ENCODE data around the gene IDUA.

The IDUA gene

DNA sequence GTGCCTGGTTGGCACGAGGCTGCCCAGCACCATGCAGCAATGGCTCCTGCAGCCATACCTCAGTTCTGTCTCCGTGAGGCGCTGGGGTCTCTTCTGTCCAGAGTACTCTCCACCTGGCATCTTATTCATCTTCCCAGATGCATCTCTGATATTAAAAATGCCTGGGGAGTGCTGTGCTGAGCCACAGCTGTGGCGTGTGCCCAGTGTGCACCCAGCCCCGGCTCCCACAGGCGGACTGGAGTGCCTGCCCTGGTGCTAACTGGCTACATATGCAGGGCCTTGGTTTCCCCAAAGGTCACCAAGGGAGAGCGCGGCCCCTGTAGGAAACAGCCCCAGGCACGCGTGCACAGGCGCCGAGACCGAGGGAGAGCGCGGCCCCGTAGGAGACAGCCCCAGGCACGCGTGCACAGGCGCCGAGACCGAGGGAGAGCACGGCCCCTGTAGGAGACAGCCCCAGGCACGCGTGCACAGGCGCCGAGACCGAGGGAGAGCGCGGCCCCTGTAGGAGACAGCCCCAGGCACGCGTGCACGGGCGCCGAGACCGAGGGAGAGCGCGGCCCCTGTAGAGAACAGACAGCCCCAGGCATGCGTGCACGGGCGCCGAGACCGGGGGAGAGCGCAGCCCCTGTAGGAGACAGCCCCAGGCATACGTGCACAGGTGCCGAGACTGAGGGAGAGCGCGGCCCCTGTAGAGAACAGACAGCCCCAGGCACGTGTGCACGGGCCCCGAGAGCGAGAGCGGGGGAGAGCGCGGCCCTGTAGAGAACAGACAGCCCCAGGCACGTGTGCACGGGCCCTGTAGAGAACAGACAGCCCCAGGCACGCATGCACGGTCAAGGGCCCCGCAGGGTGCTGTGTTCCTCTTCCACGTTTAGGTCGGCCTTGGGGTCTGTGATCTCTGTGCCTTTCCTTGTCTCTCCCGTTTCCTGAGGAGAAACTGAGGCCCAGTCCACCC, 40.0 kb upstream of the IDUA start:
- Histone ChIP-seq H4K20me1 (ENCODE audit: insufficient read depth, low read length) (no peaks in the 10 kb centered on the region), H3K9me3 (ENCODE audit: insufficient read depth, low read length) (no peaks in the 10 kb centered on the region), H3K4me3 (ENCODE audit: low read length) (no peak overlapping the region), H3K4me2 (ENCODE audit: low read length) (no peak overlapping the region), H2AFZ (ENCODE audit: low read depth, low read length) (no peak overlapping the region), H3K9ac (ENCODE audit: low read length) (no peak overlapping the region), H3K27me3 (ENCODE audit: low read depth, low read length) (no peaks in the 10 kb centered on the region), H3K79me2 (ENCODE audit: low read length) (no peaks in the 10 kb centered on the region), H3K4me1 (ENCODE audit: low read length) (no peaks in the 10 kb centered on the region), H3K27ac (ENCODE audit: low read length) (no peak overlapping the region), H3K36me3 (replicated peaks; ENCODE audit: low read depth, low read length) (no peaks in the 10 kb centered on the region)
- TF ChIP-seq EZH2phosphoT487 (IDR thresholded peaks at IDR 0.05; ENCODE audit: low read depth): no peak
- TF ChIP-seq, protein P1, sequence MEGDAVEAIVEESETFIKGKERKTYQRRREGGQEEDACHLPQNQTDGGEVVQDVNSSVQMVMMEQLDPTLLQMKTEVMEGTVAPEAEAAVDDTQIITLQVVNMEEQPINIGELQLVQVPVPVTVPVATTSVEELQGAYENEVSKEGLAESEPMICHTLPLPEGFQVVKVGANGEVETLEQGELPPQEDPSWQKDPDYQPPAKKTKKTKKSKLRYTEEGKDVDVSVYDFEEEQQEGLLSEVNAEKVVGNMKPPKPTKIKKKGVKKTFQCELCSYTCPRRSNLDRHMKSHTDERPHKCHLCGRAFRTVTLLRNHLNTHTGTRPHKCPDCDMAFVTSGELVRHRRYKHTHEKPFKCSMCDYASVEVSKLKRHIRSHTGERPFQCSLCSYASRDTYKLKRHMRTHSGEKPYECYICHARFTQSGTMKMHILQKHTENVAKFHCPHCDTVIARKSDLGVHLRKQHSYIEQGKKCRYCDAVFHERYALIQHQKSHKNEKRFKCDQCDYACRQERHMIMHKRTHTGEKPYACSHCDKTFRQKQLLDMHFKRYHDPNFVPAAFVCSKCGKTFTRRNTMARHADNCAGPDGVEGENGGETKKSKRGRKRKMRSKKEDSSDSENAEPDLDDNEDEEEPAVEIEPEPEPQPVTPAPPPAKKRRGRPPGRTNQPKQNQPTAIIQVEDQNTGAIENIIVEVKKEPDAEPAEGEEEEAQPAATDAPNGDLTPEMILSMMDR (IDR thresholded peaks at IDR 0.05; ENCODE audit: low read depth, low read length): no peak

GRCh38 chr4:947491-947971, 39.3 kb upstream of the IDUA start:
- no peaks in the 10 kb centered on the region for H3K9me3 ChIP-seq (ENCODE audit: insufficient read depth, low read length)
- H3K79me2 ChIP-seq (ENCODE audit: low read length): no peaks in the 10 kb centered on the region
- H3K9ac ChIP-seq (ENCODE audit: low read length): no peak overlapping the region
- no peaks in the 10 kb centered on the region for H3K36me3 ChIP-seq (replicated peaks; ENCODE audit: low read depth, low read length)
- H3K4me2 ChIP-seq (ENCODE audit: low read length): no peak overlapping the region
- TF ChIP-seq EZH2phosphoT487 (IDR thresholded peaks at IDR 0.05; ENCODE audit: low read depth): no peak
- H3K27ac ChIP-seq (ENCODE audit: low read length): no peak overlapping the region
- H4K20me1 ChIP-seq (ENCODE audit: insufficient read depth, low read length): no peaks in the 10 kb centered on the region
- no peak overlapping the region for H2AFZ ChIP-seq (ENCODE audit: low read depth, low read length)
- H3K27me3 ChIP-seq (ENCODE audit: low read depth, low read length): no peaks in the 10 kb centered on the region
- H3K4me1 ChIP-seq (ENCODE audit: low read length): no peaks in the 10 kb centered on the region
- H3K4me3 ChIP-seq (ENCODE audit: low read length): no peak overlapping the region

- Histone ChIP-seq H2AFZ (ENCODE audit: low read depth, low read length) (no peak overlapping the region), H3K4me1 (ENCODE audit: low read length) (no peaks in the 10 kb centered on the region), H3K79me2 (ENCODE audit: low read length) (no peaks in the 10 kb centered on the region), H3K9ac (ENCODE audit: low read length) (no peak overlapping the region), H3K4me3 (ENCODE audit: low read length) (no peak overlapping the region), H3K4me2 (ENCODE audit: low read length) (no peak overlapping the region), H3K36me3 (replicated peaks; ENCODE audit: low read depth, low read length) (no peaks in the 10 kb centered on the region), H3K9me3 (ENCODE audit: insufficient read depth, low read length) (no peaks in the 10 kb centered on the region), H3K27me3 (ENCODE audit: low read depth, low read length) (no peaks in the 10 kb centered on the region), H4K20me1 (ENCODE audit: insufficient read depth, low read length) (no peaks in the 10 kb centered on the region), H3K27ac (ENCODE audit: low read length) (no peak overlapping the region)
- TF ChIP-seq, protein P1 (IDR thresholded peaks at IDR 0.05; ENCODE audit: low read depth, low read length): no peak
- no peak for TF ChIP-seq EZH2phosphoT487 (IDR thresholded peaks at IDR 0.05; ENCODE audit: low read depth)
Measured at GRCh38 chr4:948101-948935, 38.5 kb upstream of the IDUA start.

GRCh38 chr4:948936-949300, 37.9 kb upstream of the IDUA start:
- H3K79me2 ChIP-seq (ENCODE audit: low read length): no peaks in the 10 kb centered on the region
- no peaks in the 10 kb centered on the region for H3K9me3 ChIP-seq (ENCODE audit: insufficient read depth, low read length)
- no peak overlapping the region for H3K27ac ChIP-seq (ENCODE audit: low read length)
- H2AFZ ChIP-seq (ENCODE audit: low read depth, low read length): no peak overlapping the region
- no peak overlapping the region for H3K4me3 ChIP-seq (ENCODE audit: low read length)
- H3K36me3 ChIP-seq (replicated peaks; ENCODE audit: low read depth, low read length): no peaks in the 10 kb centered on the region
- no peaks in the 10 kb centered on the region for H3K27me3 ChIP-seq (ENCODE audit: low read depth, low read length)
- H3K4me1 ChIP-seq (ENCODE audit: low read length): no peaks in the 10 kb centered on the region
- no peak for TF ChIP-seq EZH2phosphoT487 (IDR thresholded peaks at IDR 0.05; ENCODE audit: low read depth)
- TF ChIP-seq, protein P1 (IDR thresholded peaks at IDR 0.05; ENCODE audit: low read depth, low read length): no peak
- no peak overlapping the region for H3K4me2 ChIP-seq (ENCODE audit: low read length)
- no peaks in the 10 kb centered on the region for H4K20me1 ChIP-seq (ENCODE audit: insufficient read depth, low read length)
- H3K9ac ChIP-seq (ENCODE audit: low read length): no peak overlapping the region

All from OCI-LY3 (cell line).